Mammary epithelial cell (primary cell): ENCODE data around the gene TPBGL.

Experiments used
- EZH2 ChIP-seq: IDR thresholded peaks from 2 replicates; pipeline ENCODE4 v1.6.1; 2012; ENCODE audit warnings: low read length, inconsistent platforms, borderline replicate concordance
- TF ChIP-seq, protein P1 (sequence below), 2 donors: IDR thresholded peaks in 1 of 2; conservative IDR thresholded peaks in 1 of 2; 2 replicates each; pipeline ENCODE4 v1.5.1; 2011 to 2012; ENCODE audit warnings: inconsistent platforms in 2 of 2, low read length in 2 of 2, mild to moderate bottlenecking in 2 of 2, control low read depth in 1 of 2, low read depth in 1 of 2; ENCODE audit not compliant: insufficient read depth in 1 of 2; ENCODE audit errors: extremely low read depth in 1 of 2

DNA sequence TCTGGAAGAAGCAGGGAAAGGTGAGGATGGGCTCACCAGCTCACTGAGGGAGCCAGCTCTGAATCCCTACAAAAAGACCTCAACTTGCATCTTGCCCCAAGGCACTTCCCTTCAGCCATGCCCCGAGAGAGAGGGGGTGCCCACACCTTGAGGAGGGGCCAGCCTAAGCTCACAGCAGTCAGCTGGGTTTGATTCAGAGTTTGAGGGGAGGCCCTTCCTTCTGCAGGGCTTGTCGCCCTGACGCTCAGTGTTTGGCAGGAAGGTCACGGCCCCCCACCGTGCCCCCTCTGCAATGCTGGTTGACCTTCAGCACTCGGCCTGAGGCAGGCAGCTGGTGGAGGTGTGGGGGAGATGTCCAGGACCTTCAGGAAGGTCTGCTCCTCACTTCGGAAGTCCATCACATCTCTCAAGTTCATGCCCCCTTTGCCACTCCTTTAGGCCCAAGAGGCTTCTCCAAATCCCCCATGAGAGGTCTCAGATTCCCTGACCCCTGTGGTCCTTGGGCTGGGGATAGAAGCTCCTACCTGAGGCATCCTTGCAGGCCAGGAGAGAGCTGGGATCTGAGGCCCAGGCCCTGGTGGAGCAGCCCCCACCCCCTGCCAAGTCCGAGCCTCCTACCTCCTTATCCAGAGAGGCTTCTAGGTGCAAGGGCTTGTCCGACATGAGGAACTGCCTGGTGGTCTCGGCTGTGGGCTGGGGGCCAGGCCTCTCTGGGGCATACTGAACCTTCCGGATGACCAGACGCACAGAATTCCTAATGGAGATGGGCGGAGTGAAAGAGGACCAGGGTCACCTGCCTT lies 37.6 kb downstream of the TPBGL start:
- TF ChIP-seq, protein P1, sequence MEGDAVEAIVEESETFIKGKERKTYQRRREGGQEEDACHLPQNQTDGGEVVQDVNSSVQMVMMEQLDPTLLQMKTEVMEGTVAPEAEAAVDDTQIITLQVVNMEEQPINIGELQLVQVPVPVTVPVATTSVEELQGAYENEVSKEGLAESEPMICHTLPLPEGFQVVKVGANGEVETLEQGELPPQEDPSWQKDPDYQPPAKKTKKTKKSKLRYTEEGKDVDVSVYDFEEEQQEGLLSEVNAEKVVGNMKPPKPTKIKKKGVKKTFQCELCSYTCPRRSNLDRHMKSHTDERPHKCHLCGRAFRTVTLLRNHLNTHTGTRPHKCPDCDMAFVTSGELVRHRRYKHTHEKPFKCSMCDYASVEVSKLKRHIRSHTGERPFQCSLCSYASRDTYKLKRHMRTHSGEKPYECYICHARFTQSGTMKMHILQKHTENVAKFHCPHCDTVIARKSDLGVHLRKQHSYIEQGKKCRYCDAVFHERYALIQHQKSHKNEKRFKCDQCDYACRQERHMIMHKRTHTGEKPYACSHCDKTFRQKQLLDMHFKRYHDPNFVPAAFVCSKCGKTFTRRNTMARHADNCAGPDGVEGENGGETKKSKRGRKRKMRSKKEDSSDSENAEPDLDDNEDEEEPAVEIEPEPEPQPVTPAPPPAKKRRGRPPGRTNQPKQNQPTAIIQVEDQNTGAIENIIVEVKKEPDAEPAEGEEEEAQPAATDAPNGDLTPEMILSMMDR (conservative IDR thresholded peaks at IDR 0.05 in 1 of 2, IDR thresholded peaks at IDR 0.05 in 1 of 2; ENCODE audit: extremely low read depth in 1 of 2, insufficient read depth in 1 of 2, low read depth in 1 of 2, low read length in 2 of 2): no peak
- TF ChIP-seq EZH2: no peak
